Stimulated activated effector memory CD8-positive, alpha-beta T cell treated with anti-CD3 and anti-CD28 coated beads, Interleukin-12 subunit alpha, Interleukin-12 subunit beta, amount 100 ng/mL, for 72 hours (primary cell): Measurements from ENCODE around the gene ALG9.
"Not testable (repeated sequence)": the region's sequence is repeated elsewhere in the genome, so short reads cannot be mapped to it uniquely, and the experiment has no call there.

Experiments
- ATAC-seq: fragments of 150-1000 bp; cut with Tn5 transposase; 2 replicates; pipeline ENCODE4 v1.10.0; 2021
- DNase-seq, 2 donors: peaks; one replicate each; pipeline ENCODE4 v3.0.0; 2021 to 2022; ENCODE audit warnings: low spot score in 2 of 2
- H3K27ac Mint-ChIP-seq: one replicate; pipeline ENCODE4 v1.8.0; 2022; ENCODE audit warnings: mild to moderate bottlenecking, mixed read lengths
- H3K36me3 Mint-ChIP-seq: one replicate; pipeline ENCODE4 v1.8.0; 2022; ENCODE audit warnings: mild to moderate bottlenecking, mixed read lengths
- H3K4me1 Mint-ChIP-seq: one replicate; pipeline ENCODE4 v1.8.0; 2022; ENCODE audit warnings: mixed read lengths
- H3K4me3 Mint-ChIP-seq: one replicate; pipeline ENCODE4 v1.8.0; 2022; ENCODE audit warnings: mild to moderate bottlenecking, mixed read lengths
- H3K9me3 Mint-ChIP-seq: one replicate; pipeline ENCODE4 v1.8.0; 2022; ENCODE audit warnings: mixed read lengths

The ALG9 gene

DNA sequence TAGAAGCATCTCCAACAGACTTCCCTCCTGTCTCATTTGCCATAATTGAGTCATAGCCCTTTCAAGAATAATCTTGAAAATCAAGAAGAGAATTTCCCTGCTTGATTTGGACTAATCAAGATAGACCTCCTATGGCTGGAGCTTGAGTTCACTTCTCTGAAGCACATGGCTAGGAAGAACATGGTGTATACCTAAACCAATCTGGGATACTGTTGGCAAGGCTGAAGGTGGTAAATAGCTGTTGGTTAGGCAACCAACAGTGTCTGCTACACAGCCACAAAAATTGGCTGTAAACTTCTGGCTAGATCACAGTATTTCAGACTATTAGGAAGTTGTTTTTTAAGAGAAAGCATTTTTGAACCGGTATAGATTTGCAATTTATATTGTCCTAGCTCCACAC, 35.3 kb upstream of the ALG9 start:
- Mint-ChIP-seq H3K4me3 (no peak overlapping the region), H3K9me3 (no peaks in the 10 kb centered on the region), H3K36me3 (no peaks in the 10 kb centered on the region), H3K27ac (no peak overlapping the region), H3K4me1 (no peaks in the 10 kb centered on the region)
- ATAC-seq (no peak), DNase-seq (peak in 1 of 2 donors; percentile 23)

DNA sequence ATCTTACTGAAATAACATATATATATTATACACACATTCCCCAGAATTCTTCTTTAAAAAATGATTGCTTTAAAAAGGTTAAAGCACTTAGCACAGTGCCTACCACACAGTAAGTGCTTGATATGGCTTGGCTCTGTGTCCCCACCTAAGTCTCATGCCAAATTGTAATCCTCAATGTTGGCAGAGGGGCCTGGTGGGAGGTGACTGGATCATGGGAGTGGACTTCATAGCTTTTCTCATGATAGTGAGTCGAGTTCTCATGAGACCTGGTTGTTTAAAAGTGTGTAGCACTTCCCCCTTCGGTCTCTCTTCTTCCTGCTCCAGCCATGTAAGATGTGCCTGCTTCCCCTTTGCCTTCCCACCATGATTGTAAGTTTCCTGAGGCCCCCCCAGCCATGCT, 34.0 kb upstream of the ALG9 start:
- DNase-seq (peak in 1 of 2 donors; percentile 6), ATAC-seq (no peak)
- Mint-ChIP-seq H3K36me3 (no peaks in the 10 kb centered on the region), H3K27ac (no peak overlapping the region), H3K9me3 (no peaks in the 10 kb centered on the region), H3K4me3 (no peak overlapping the region), H3K4me1 (no peaks in the 10 kb centered on the region)

DNA sequence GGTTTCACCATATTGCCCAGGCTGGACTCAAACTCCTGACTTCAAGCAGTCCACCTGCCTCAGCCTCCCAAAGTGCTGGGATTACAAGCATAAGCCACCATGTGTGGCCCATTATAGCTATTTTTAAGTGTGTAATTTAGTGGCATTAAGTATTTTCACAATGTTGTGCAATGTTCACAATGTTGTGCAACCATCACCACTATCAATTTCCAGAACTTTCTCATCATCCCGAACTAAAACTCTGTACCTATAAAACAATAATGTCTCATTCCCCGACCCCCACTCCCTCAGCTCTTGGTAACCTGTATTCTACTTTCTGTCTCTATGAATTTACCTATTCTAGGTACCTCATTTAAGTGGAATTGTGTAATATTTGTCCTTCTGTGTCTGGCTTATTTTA, 15.5 kb upstream of the ALG9 start:
- Mint-ChIP-seq H3K4me1 (no peaks in the 10 kb centered on the region), H3K9me3 (no peaks in the 10 kb centered on the region), H3K27ac (no peak overlapping the region), H3K4me3 (no peak overlapping the region), H3K36me3 (no peaks in the 10 kb centered on the region)
- ATAC-seq = no peak
- no peak for DNase-seq

DNA sequence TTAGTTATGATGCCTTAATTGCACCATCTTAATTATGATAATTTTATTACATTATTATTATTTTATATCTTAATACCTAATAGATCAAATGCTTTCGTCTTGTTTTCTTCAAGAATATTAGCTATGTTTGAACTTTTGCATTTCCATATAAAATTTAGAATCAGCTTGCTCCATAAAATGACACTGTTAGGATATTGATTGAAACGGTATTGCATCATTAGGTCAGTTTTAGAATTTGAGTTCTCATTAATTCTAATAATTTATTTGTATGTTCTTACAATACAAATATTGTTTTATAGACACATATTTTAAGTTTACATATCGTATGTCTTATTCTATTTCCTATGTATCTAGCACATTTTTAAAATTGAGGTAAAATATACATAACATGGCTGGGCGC, 14.7 kb upstream of the ALG9 start:
- DNase-seq (no peak), ATAC-seq (no peak)
- Mint-ChIP-seq H3K9me3 (no peaks in the 10 kb centered on the region), H3K4me3 (no peak overlapping the region), H3K4me1 (no peaks in the 10 kb centered on the region), H3K27ac (no peak overlapping the region), H3K36me3 (no peaks in the 10 kb centered on the region)

DNA sequence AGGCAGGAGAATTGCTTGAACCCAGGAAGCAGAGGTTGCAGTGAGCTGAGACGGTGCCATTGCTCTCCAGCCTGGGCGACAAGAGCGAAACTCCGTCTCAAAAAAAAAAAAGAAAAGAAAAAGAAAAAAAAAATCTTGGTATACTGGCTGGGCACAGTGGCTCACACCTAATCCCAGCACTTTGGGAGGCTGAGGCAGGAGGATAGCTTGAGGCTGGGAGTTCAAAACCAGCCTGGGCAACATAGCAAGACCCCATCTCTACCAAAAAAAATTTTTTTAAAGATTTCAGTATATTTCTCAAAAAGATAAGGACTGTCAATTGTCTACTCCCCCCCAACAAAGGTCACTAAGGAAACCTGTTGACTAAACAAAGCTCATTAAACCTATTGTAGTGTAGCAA, 13.7 kb upstream of the ALG9 start:
- not testable (repeated sequence) for DNase-seq, H3K27ac Mint-ChIP-seq, H3K9me3 Mint-ChIP-seq, H3K4me3 Mint-ChIP-seq, ATAC-seq, H3K4me1 Mint-ChIP-seq, H3K36me3 Mint-ChIP-seq

DNA sequence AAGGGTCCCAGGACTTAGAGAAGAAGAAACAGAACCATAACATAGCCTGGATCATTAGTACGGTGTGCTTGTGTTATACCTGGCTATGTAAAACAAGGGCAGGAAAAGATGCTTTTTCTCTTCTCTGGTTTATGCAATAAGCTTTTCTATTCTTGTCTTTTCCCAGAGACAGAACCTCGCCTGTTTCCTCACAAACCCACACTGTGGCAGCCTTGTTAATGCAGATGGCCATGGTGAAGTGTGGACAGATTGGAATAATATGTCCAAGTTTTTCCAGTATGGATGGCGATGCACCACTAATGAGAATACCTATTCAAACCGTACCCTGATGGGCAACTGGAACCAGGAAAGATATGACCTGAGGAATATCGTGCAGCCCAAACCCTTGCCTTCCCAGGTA, 10.8 kb upstream of the ALG9 start:
- Mint-ChIP-seq H3K27ac (no peak overlapping the region), H3K36me3 (peaks cover 11% of the 10 kb centered on the region), H3K9me3 (peaks cover 3% of the 10 kb centered on the region), H3K4me1 (peaks cover 14% of the 10 kb centered on the region), H3K4me3 (no peak overlapping the region)
- DNase-seq (no peak), ATAC-seq (no peak)

DNA sequence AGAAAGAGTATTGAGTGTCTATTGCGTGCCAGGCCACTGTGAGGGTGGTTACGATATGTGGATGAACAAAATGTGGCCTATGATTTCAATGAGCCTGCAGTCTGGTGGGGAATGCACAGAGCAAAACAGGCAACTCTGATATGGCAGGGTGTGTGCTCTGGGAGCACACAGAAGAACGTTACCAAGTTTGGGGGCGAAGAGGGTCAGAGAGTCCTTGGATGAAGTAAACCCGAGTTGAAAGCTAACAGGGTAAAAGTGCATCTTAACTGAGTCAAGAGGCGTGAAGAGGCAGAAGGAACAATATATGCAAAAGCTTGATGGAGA, 8.2 kb upstream of the ALG9 start:
- Mint-ChIP-seq H3K4me3 (peak overlapping the region; percentile 88), H3K9me3 (peaks cover 3% of the 10 kb centered on the region)

DNA sequence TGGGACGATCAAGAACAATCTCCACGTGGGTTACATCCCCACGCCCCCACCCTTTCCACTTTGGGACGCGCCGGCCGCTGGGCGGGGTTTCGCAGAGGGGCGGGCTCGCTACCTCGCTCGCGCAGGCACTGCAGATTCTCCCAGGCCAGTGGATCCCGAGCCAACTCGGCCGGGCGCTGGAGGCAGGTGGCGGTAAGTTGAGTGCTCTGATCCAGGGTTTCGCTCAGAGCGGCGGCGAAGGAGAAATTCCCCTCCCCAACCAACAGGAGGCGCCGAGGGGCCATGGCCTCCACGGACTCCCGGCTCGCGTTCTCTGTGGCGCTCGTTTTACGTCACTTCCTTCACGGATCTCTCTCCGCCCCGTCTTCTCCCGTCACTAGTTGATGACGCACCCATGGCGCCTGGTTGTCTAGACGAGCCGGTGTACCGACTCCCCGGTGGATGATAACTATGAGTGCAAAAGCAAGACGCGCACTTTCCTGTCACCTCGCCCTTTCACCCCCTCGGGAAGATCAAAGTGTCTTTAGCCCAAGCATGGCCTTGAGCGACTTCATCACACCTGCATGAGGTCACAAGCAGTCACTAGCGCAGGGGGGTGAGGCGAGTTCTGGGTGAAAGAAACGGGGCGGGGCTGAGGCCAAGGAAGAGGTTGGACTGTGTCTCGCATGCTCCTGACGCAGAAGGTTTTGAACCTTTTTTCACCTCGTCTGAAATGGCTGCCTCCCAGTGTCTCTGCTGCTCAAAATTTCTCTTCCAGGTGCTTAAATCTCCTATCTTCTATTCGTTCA, 7.7 kb upstream of the ALG9 start, which contains the start of the genes CFAP68 and FDXACB1:
Gene CFAP68 (plus strand): TSS at position 693 of the 788 bp plus-strand sequence. CDS start 20 bp downstream, at position 713.
Gene FDXACB1 (minus strand): TSS at position 317 of the 788 bp plus-strand sequence. CDS start 33 bp downstream, at position 284.
- ATAC-seq = peak; percentile 95

More for the DNA sequence above, 8.2 kb upstream of the ALG9 start:
- peak; percentile 1 for ATAC-seq
- no peak for DNase-seq
- H3K4me1 Mint-ChIP-seq = peaks cover 14% of the 10 kb centered on the region
- H3K27ac Mint-ChIP-seq = peak overlapping the region; percentile 97
- H3K36me3 Mint-ChIP-seq = peaks cover 27% of the 10 kb centered on the region

DNA sequence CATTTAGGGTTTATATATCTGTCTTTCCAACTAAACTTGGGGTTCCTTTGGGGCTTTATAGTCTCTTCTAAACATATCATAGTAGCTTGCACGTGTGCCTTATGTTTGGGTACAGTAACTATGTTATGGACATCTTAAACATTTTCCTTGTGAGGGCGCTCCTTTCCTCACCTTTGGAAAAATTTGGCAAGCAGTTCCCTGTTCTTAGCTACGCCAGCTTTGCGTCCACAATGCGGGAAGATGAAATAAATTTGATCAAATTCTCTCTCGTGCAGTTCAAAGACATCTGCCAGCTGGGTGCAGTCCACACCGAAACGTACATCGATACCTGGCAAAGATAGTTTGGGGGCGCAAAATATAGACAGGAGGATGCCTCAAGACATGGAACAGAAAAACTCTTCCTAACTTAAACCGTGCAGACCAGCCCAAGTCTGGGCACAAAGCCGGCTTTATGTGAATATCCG, 7.0 kb upstream of the ALG9 start:
- H3K27ac Mint-ChIP-seq = peak overlapping the region; percentile 97
- H3K9me3 Mint-ChIP-seq = peaks cover 3% of the 10 kb centered on the region
- H3K4me1 Mint-ChIP-seq = peaks cover 14% of the 10 kb centered on the region
- no peak for DNase-seq
- peaks cover 32% of the 10 kb centered on the region for H3K36me3 Mint-ChIP-seq
- no peak for ATAC-seq
- H3K4me3 Mint-ChIP-seq = peak overlapping the region; percentile 88

More for the DNA sequence above, 7.7 kb upstream of the ALG9 start, which contains the start of the genes CFAP68 and FDXACB1:
- Mint-ChIP-seq H3K27ac (peak within 1 kb of the TSS; percentile 97), H3K4me3 (peak within 1 kb of the TSS; percentile 88), H3K36me3 (peaks cover 32% of the 10 kb centered on the region), H3K9me3 (peaks cover 3% of the 10 kb centered on the region), H3K4me1 (peaks cover 14% of the 10 kb centered on the region)
- peak; percentile 90 to 98 for DNase-seq

DNA sequence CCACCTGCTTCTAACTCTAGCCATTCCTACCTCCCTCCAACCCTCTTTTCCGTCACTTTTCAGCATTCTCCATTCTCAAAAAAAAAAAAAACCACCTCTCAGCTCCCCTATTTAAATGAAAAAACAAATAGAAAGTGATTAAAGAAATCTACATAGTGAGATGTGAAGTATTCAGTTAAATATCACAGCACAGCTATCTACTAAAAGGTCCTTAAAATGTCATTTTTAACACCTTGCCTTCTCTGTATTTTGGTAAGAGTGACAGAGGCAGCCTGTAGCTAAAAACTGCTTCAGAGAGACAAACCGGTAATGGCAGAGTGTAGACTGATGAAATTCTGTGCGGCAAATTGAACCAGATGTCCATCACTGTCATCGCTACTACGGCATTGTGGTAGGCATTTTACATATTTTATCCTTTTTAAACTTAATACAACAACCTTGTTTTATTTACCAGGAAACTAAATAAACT, 346 bp upstream of the ALG9 start:
- peaks cover 54% of the 10 kb centered on the region for H3K36me3 Mint-ChIP-seq
- ATAC-seq (no peak), DNase-seq (no peak)
- H3K27ac Mint-ChIP-seq = peak overlapping the region; percentile 91
- H3K4me3 Mint-ChIP-seq = peak overlapping the region; percentile 88
- no peaks in the 10 kb centered on the region for H3K9me3 Mint-ChIP-seq
- H3K4me1 Mint-ChIP-seq = peaks cover 32% of the 10 kb centered on the region

DNA sequence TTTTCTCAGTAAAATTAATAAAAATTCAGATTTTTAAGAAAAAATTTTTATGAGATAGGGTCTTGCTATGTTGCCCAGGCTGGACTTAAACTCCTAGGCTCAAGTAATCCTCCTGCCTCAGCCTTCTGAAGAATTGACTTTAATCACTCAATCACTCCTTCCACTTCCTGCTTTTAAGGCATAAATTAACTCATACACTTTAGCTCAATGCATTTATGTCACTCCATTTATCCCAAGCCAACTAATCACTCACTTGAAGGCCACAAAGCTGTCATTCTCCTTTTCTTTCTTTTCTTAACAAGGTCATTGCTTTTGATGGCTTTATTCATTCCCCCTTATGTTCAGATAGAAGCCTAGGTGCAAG, 877 bp downstream of the ALG9 start:
- no peak for DNase-seq
- Mint-ChIP-seq H3K9me3 (no peaks in the 10 kb centered on the region), H3K4me1 (peaks cover 32% of the 10 kb centered on the region), H3K4me3 (peak overlapping the region; percentile 88), H3K27ac (peak overlapping the region; percentile 91), H3K36me3 (peaks cover 61% of the 10 kb centered on the region)
- peak; percentile 5 for ATAC-seq

DNA sequence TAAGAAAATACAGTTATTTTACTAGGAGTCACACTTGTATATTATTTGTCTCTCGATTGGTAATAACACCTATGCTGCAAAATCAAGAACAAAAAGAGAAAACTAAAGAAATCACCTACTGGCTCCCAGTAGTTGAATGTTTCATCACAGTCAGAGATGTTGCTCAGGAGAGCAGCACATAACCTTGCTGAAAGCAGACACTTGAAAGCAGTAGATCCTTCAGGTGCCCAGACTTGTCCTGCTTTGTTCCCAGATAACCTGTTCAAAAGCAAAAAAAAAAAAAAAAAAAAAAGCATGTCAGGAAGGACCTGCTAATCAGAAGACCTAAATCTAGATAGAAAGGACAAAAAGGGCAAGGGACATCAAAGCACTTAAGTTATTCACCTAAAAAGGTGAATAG, 1.3 kb downstream of the ALG9 start:
- Mint-ChIP-seq H3K4me3 (peak overlapping the region; percentile 88), H3K9me3 (no peaks in the 10 kb centered on the region), H3K36me3 (peaks cover 63% of the 10 kb centered on the region), H3K4me1 (peaks cover 32% of the 10 kb centered on the region), H3K27ac (peak overlapping the region; percentile 91)
- DNase-seq (no peak), ATAC-seq (no peak)

DNA sequence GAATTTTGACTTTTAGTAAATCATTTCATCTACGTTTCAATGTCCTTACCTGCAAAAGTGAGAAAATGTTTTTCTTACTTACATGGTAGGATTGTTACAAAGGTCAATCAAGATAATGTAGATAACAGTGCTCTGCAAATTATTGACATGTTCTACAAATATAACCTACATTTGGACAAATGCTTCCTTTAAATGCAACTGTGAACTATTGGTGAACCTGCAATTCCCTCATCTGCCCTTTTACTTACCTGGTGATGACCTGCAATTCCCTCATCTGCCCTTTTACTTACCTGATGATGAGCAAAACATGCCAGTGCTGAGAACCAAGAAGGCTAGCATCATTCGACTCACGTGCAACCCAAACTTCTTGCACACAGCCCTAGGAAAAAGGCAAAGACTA, 11.1 kb downstream of the ALG9 start:
- DNase-seq = no peak
- Mint-ChIP-seq H3K9me3 (no peaks in the 10 kb centered on the region), H3K4me1 (no peaks in the 10 kb centered on the region), H3K36me3 (peaks cover 98% of the 10 kb centered on the region), H3K4me3 (no peak overlapping the region), H3K27ac (no peak overlapping the region)
- no peak for ATAC-seq

DNA sequence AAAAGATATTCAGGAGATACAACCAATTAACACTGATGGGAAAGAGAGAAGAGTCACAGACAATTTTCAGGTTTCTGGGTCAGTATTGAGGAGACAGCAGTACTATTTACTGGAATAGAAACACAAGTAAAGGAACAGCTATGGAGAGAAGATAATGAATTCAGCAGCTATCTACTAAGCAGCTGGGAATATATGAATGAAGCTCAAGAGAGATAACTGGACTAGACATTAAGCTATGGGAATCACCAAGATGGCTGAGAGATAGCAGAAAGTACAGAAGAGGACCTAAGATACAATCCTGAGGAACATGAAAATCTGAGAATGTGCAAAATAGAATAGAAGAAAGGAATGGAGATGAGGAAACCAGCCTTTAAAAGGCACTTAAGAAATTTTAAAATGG, 15.9 kb downstream of the ALG9 start:
- Mint-ChIP-seq H3K4me1 (no peaks in the 10 kb centered on the region), H3K27ac (no peak overlapping the region), H3K9me3 (no peaks in the 10 kb centered on the region), H3K36me3 (peaks cover 98% of the 10 kb centered on the region), H3K4me3 (no peak overlapping the region)
- DNase-seq = no peak
- ATAC-seq = no peak

DNA sequence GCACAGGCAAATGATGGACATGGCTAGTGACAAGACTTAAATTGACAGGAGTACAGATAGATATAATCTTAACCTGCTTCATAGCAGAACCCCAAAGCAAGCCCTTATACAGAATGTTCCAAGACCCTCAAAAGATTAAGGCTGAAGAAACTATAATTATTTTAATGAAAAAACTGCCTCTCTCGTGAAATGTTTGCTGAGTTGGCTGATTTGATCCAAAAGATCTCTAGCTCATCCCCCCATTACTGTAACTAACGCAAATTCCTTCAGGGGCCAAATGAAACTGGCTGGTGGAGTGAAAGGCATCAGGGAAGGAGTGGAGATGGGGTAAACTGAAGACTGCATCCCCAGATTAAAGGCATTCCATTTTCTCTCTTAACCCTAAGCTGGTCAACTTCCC, 19.3 kb downstream of the ALG9 start:
- Mint-ChIP-seq H3K4me1 (no peaks in the 10 kb centered on the region), H3K36me3 (peaks cover 96% of the 10 kb centered on the region), H3K27ac (no peak overlapping the region), H3K9me3 (no peaks in the 10 kb centered on the region), H3K4me3 (no peak overlapping the region)
- DNase-seq (no peak), ATAC-seq (no peak)

DNA sequence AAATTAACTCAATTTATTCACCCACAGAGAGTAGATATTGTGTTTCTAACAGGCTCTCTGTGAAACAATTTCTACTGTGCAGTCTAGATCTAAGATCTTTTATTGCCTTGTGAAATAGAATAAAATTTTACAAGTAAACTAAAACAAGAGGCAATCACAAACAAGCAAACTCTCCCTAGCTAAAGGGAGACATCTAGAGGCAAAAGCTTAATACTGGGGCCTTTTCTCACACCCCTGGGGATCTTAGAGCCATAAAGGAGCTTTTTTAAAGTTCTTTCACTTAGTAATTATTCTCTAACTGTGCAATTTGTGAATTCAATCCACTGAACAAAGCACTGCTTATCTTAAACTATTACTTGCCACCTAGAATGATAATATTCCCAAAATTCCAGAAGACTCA, 19.7 kb downstream of the ALG9 start:
- H3K36me3 Mint-ChIP-seq = peaks cover 96% of the 10 kb centered on the region
- H3K27ac Mint-ChIP-seq = no peak overlapping the region
- H3K4me1 Mint-ChIP-seq = no peaks in the 10 kb centered on the region
- H3K9me3 Mint-ChIP-seq = no peaks in the 10 kb centered on the region
- no peak overlapping the region for H3K4me3 Mint-ChIP-seq
- DNase-seq (no peak), ATAC-seq (no peak)
